ENCODE measurements around the gene GALNT10. TPM values are rescaled to one million over a fixed set of nuclear protein-coding genes. Genes with fewer than 3 reads are reported as not detected.

Gene GALNT10
- total RNA-seq, 1 donor from 2014 or later, result 96.1 TPM

DNA sequence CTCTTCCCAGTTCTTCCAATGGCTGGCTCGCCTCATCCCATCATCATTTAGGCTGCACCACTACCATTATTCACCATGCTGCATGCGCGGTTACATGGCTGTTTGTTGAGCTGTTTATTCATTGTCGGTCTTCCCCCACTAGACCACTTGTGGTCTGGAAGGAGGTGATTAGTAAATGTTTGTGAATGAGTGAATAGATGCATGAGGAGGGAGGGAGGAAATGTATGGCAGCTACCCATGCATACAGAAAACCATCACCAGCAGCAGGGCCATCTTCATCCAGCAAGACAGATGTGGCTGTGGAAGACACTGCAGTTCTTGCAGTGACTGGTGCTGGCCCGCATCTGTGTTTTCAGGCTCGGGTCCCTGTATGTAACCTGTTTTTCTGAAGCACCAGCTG lies 141.9 kb downstream of the GALNT10 start:
- no peak overlapping the region for H3K4me2 ChIP-seq (ENCODE audit: low read length)
- H3K4me1 ChIP-seq (ENCODE audit: insufficient read depth, low read length), result no peaks in the 10 kb centered on the region
- Mint-ChIP-seq H3K4me1 (ENCODE audit: low read depth, unreplicated experiment) (peaks cover 2% of the 10 kb centered on the region), H3K27ac (ENCODE audit: unreplicated experiment) (no peak overlapping the region), H3K4me3 (ENCODE audit: unreplicated experiment) (no peak overlapping the region), H3K36me3 (ENCODE audit: low read depth, unreplicated experiment) (peaks cover 33% of the 10 kb centered on the region), H3K9me3 (ENCODE audit: unreplicated experiment) (no peaks in the 10 kb centered on the region), H3K27me3 (ENCODE audit: low read depth, unreplicated experiment) (no peaks in the 10 kb centered on the region)
- H3K9me3 ChIP-seq (ENCODE audit: insufficient read depth, low read depth, low read length), result no peaks in the 10 kb centered on the region
- H2AFZ ChIP-seq (ENCODE audit: low read depth, low read length), result no peak overlapping the region
- no peak overlapping the region for H3K9ac ChIP-seq (ENCODE audit: low read length)
- FAIRE-seq (no peak), DNase-seq (ENCODE audit: low read depth) (no peak)
- no peaks in the 10 kb centered on the region for H3K79me2 ChIP-seq (ENCODE audit: insufficient read depth, low read length)
- H3K27ac ChIP-seq (ENCODE audit: low read depth, low read length), result no peak overlapping the region
- no peak overlapping the region for H3K4me3 ChIP-seq (ENCODE audit: insufficient read depth, low read depth, low read length)
- no peaks in the 10 kb centered on the region for H3K27me3 ChIP-seq (ENCODE audit: insufficient read depth, low read length)
- H3K36me3 ChIP-seq (ENCODE audit: insufficient read depth, low read length), result peaks cover 30% of the 10 kb centered on the region
- no peak for TF ChIP-seq EZH2 (IDR thresholded peaks at IDR 0.05; ENCODE audit: insufficient read depth, low read length)
- TF ChIP-seq, protein P1, sequence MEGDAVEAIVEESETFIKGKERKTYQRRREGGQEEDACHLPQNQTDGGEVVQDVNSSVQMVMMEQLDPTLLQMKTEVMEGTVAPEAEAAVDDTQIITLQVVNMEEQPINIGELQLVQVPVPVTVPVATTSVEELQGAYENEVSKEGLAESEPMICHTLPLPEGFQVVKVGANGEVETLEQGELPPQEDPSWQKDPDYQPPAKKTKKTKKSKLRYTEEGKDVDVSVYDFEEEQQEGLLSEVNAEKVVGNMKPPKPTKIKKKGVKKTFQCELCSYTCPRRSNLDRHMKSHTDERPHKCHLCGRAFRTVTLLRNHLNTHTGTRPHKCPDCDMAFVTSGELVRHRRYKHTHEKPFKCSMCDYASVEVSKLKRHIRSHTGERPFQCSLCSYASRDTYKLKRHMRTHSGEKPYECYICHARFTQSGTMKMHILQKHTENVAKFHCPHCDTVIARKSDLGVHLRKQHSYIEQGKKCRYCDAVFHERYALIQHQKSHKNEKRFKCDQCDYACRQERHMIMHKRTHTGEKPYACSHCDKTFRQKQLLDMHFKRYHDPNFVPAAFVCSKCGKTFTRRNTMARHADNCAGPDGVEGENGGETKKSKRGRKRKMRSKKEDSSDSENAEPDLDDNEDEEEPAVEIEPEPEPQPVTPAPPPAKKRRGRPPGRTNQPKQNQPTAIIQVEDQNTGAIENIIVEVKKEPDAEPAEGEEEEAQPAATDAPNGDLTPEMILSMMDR (IDR thresholded peaks at IDR 0.05; ENCODE audit: insufficient read depth, low read depth, low read length), result no peak
- H4K20me1 ChIP-seq (ENCODE audit: insufficient read depth, low read length), result peaks cover 32% of the 10 kb centered on the region

GRCh38 chr5:154333016-154333415 lies 142.5 kb downstream of the GALNT10 start:
- peaks cover 32% of the 10 kb centered on the region for H4K20me1 ChIP-seq (ENCODE audit: insufficient read depth, low read length)
- no peak overlapping the region for H3K27ac ChIP-seq (ENCODE audit: low read depth, low read length)
- no peak overlapping the region for H2AFZ ChIP-seq (ENCODE audit: low read depth, low read length)
- peaks cover 38% of the 10 kb centered on the region for H3K36me3 Mint-ChIP-seq (ENCODE audit: low read depth, unreplicated experiment)
- H3K36me3 ChIP-seq (ENCODE audit: insufficient read depth, low read length), result peaks cover 30% of the 10 kb centered on the region
- H3K27me3 ChIP-seq (ENCODE audit: insufficient read depth, low read length), result no peaks in the 10 kb centered on the region
- no peak overlapping the region for H3K4me3 Mint-ChIP-seq (ENCODE audit: unreplicated experiment)
- DNase-seq (ENCODE audit: low read depth), result no peak
- no peaks in the 10 kb centered on the region for H3K9me3 Mint-ChIP-seq (ENCODE audit: unreplicated experiment)
- H3K9ac ChIP-seq (ENCODE audit: low read length), result no peak overlapping the region
- no peak for FAIRE-seq
- peaks cover 2% of the 10 kb centered on the region for H3K4me1 Mint-ChIP-seq (ENCODE audit: low read depth, unreplicated experiment)
- H3K4me2 ChIP-seq (ENCODE audit: low read length), result no peak overlapping the region
- no peak overlapping the region for H3K4me3 ChIP-seq (ENCODE audit: insufficient read depth, low read depth, low read length)
- TF ChIP-seq EZH2 (IDR thresholded peaks at IDR 0.05; ENCODE audit: insufficient read depth, low read length), result no peak
- TF ChIP-seq, protein P1 (IDR thresholded peaks at IDR 0.05; ENCODE audit: insufficient read depth, low read depth, low read length), result no peak
- no peak overlapping the region for H3K27ac Mint-ChIP-seq (ENCODE audit: unreplicated experiment)
- H3K9me3 ChIP-seq (ENCODE audit: insufficient read depth, low read depth, low read length), result no peaks in the 10 kb centered on the region
- no peaks in the 10 kb centered on the region for H3K79me2 ChIP-seq (ENCODE audit: insufficient read depth, low read length)
- H3K27me3 Mint-ChIP-seq (ENCODE audit: low read depth, unreplicated experiment), result no peaks in the 10 kb centered on the region
- no peaks in the 10 kb centered on the region for H3K4me1 ChIP-seq (ENCODE audit: insufficient read depth, low read length)

GRCh38 chr5:154334406-154335064 lies 144.0 kb downstream of the GALNT10 start:
- Histone ChIP-seq H3K4me1 (ENCODE audit: insufficient read depth, low read length) (no peaks in the 10 kb centered on the region), H3K4me3 (ENCODE audit: insufficient read depth, low read depth, low read length) (no peak overlapping the region), H3K9me3 (ENCODE audit: insufficient read depth, low read depth, low read length) (no peaks in the 10 kb centered on the region), H3K9ac (ENCODE audit: low read length) (no peak overlapping the region), H3K36me3 (ENCODE audit: insufficient read depth, low read length) (peaks cover 35% of the 10 kb centered on the region), H3K27me3 (ENCODE audit: insufficient read depth, low read length) (no peaks in the 10 kb centered on the region), H2AFZ (ENCODE audit: low read depth, low read length) (no peak overlapping the region), H3K79me2 (ENCODE audit: insufficient read depth, low read length) (no peaks in the 10 kb centered on the region), H3K4me2 (ENCODE audit: low read length) (no peak overlapping the region), H4K20me1 (ENCODE audit: insufficient read depth, low read length) (peaks cover 23% of the 10 kb centered on the region), H3K27ac (ENCODE audit: low read depth, low read length) (no peak overlapping the region)
- Mint-ChIP-seq H3K9me3 (ENCODE audit: unreplicated experiment) (no peaks in the 10 kb centered on the region), H3K27ac (ENCODE audit: unreplicated experiment) (no peak overlapping the region), H3K4me1 (ENCODE audit: low read depth, unreplicated experiment) (peaks cover 2% of the 10 kb centered on the region), H3K36me3 (ENCODE audit: low read depth, unreplicated experiment) (peaks cover 42% of the 10 kb centered on the region), H3K27me3 (ENCODE audit: low read depth, unreplicated experiment) (no peaks in the 10 kb centered on the region), H3K4me3 (ENCODE audit: unreplicated experiment) (no peak overlapping the region)
- no peak for TF ChIP-seq EZH2 (IDR thresholded peaks at IDR 0.05; ENCODE audit: insufficient read depth, low read length)
- TF ChIP-seq, protein P1 (IDR thresholded peaks at IDR 0.05; ENCODE audit: insufficient read depth, low read depth, low read length), result no peak
- DNase-seq (ENCODE audit: low read depth) (peak; percentile 26), FAIRE-seq (no peak)
